Upper lobe of left lung (tissue), 4 donors: ENCODE data around the gene ITPR2.

Experiments used
- CTCF ChIP-seq, 6 experiments: fragments of 450-650 bp in 4 of 6; fragments of 200-600 bp in 2 of 6; sonication (generic) in 2 of 6; IDR thresholded peaks; one replicate each; pipeline ENCODE4 v1.5.1; 2016 to 2019; ENCODE audit warnings: antibody characterized with exemption in 6 of 6
- POLR2A ChIP-seq, 4 donors: fragments of 450-650 bp; IDR thresholded peaks; one replicate each; pipeline ENCODE4 v1.5.1; 2016 to 2017; ENCODE audit warnings: antibody characterized with exemption in 4 of 4, mild to moderate bottlenecking in 2 of 4
- POLR2AphosphoS5 ChIP-seq, 2 donors: sonication (generic); formaldehyde crosslinking; IDR thresholded peaks; one replicate each; pipeline ENCODE4 v1.5.1; 2017; ENCODE audit warnings: antibody characterized with exemption in 2 of 2

- no peak for TF ChIP-seq CTCF (IDR thresholded peaks at IDR 0.05)
- TF ChIP-seq POLR2AphosphoS5 (IDR thresholded peaks at IDR 0.05): no peak
- TF ChIP-seq POLR2A (IDR thresholded peaks at IDR 0.05): no peak
Measured at GRCh38 chr12:26871985-26872384, 39.0 kb upstream of the ITPR2 start.
